Activated T-cell treated with anti-CD3 and anti-CD28 coated beads, Interleukin-2, amount 50 U/mL, for 24 hours (primary cell): ENCODE data around the gene NOP56.
A peak's percentile ranks its signal among the peaks of the same experiment; 100 is the strongest.

Experiments
- DNase-seq: peaks from one replicate; pipeline ENCODE4 v3.0.0-alpha.2; 2020
- H3K27ac Mint-ChIP-seq: 2 replicates; pipeline ENCODE4 v1.8.0; 2020; ENCODE audit warnings: mild to moderate bottlenecking, mixed read lengths
- H3K27me3 Mint-ChIP-seq: 2 replicates; pipeline ENCODE4 v1.8.0; 2020; ENCODE audit warnings: mixed read lengths
- H3K36me3 Mint-ChIP-seq: 2 replicates; pipeline ENCODE4 v1.8.0; 2020; ENCODE audit warnings: low read depth, mixed read lengths
- H3K4me1 Mint-ChIP-seq: 2 replicates; pipeline ENCODE4 v1.8.0; 2020; ENCODE audit warnings: low read depth, mixed read lengths
- H3K4me3 Mint-ChIP-seq: 2 replicates; pipeline ENCODE4 v1.8.0; 2020; ENCODE audit warnings: mild to moderate bottlenecking, moderate library complexity, mixed read lengths
- H3K9me3 Mint-ChIP-seq: 2 replicates; pipeline ENCODE4 v1.8.0; 2020; ENCODE audit warnings: mixed read lengths

Gene NOP56

DNA sequence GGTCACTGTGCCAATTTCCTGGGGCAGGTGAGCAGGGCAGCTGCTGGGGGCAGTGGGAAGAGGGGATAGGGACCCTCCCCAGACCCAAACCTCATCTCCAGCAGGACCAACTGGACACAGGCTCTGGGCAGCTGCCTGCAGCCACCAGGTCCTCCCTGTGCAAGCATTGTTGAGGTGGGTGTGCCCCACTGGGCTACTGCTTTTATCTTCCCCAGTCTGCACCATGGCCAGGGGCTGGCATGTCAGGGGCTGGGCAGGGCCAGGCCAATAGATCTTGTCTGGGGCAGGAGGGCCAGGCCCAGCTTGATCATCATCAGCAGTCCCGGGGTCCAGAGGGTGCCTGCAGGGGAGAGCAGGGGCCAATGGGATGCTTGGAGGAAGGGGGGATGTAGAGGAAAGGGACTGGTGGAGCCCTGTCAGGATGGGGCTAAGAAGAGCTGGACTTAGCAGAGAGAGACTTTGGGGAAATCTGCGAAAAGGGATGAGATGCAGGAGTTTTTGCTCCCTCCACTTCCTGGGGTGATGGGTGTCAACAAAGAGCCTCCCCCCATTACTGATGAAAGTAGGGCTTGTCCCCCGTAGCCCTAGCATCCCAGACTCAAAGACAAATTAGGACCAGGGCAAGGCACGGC, 45.9 kb downstream of the NOP56 start:
- no peaks in the 10 kb centered on the region for H3K36me3 Mint-ChIP-seq
- no peaks in the 10 kb centered on the region for H3K9me3 Mint-ChIP-seq
- peak; percentile 25 for DNase-seq
- peaks cover 31% of the 10 kb centered on the region for H3K27me3 Mint-ChIP-seq
- H3K4me3 Mint-ChIP-seq, result no peak overlapping the region
- H3K4me1 Mint-ChIP-seq, result no peaks in the 10 kb centered on the region
- H3K27ac Mint-ChIP-seq, result no peak overlapping the region

DNA sequence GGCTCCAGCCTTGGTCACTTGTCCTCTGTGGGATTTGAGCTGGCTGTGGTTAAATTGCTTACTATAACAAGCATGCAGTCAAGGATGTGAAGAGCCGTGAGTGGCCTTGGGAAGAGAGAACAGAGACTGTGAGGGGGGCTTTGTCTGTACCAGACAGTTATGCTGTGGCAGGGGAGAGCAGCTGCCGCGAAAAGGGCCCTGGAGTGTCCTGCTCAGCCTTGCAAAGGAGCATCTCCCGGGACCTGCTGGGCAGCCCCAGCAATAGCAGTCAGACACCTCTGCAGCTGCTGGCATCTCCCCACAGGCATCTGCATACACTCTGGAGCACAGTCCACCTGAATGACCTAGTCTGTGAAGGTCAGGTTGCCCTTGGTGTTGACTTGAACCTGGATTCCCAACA, 46.5 kb downstream of the NOP56 start:
- Mint-ChIP-seq H3K36me3 (no peaks in the 10 kb centered on the region), H3K4me3 (no peak overlapping the region), H3K27me3 (peaks cover 30% of the 10 kb centered on the region), H3K27ac (no peak overlapping the region), H3K4me1 (no peaks in the 10 kb centered on the region), H3K9me3 (no peaks in the 10 kb centered on the region)
- peak; percentile 18 for DNase-seq

DNA sequence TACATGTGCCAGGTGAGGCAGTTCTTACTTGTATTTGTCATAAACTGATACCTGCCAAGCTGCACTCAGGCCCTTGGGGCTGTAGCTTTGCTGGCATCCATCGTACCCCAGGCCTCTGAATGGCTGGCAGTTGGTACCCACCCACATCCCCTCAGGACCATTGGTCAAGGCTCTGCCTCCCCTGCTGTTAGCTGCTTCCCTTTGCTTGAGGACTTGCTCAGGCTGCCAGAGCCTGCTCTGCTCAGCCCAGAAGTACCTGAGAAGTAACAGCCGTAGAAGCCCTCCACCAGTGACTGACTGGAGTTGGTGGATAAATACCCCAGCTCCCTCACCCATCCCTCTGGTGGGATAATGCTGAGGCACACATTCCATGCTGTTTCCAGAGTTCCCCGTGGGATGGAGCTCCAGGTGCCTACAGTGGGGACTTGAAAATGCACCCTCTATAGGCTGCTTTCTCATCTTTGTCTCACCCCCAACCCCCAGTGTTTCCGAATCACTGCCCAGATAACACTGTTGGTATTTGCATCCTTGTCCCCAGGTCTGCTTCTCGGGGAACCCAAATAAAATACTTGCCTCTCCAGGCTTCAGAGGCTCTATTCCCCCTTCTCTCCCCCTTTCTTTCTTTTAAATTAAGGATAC, 47.5 kb downstream of the NOP56 start:
- H3K27ac Mint-ChIP-seq, result no peak overlapping the region
- peak; percentile 22 for DNase-seq
- no peaks in the 10 kb centered on the region for H3K36me3 Mint-ChIP-seq
- no peaks in the 10 kb centered on the region for H3K4me1 Mint-ChIP-seq
- no peaks in the 10 kb centered on the region for H3K9me3 Mint-ChIP-seq
- H3K4me3 Mint-ChIP-seq, result no peak overlapping the region
- peaks cover 20% of the 10 kb centered on the region for H3K27me3 Mint-ChIP-seq

DNA sequence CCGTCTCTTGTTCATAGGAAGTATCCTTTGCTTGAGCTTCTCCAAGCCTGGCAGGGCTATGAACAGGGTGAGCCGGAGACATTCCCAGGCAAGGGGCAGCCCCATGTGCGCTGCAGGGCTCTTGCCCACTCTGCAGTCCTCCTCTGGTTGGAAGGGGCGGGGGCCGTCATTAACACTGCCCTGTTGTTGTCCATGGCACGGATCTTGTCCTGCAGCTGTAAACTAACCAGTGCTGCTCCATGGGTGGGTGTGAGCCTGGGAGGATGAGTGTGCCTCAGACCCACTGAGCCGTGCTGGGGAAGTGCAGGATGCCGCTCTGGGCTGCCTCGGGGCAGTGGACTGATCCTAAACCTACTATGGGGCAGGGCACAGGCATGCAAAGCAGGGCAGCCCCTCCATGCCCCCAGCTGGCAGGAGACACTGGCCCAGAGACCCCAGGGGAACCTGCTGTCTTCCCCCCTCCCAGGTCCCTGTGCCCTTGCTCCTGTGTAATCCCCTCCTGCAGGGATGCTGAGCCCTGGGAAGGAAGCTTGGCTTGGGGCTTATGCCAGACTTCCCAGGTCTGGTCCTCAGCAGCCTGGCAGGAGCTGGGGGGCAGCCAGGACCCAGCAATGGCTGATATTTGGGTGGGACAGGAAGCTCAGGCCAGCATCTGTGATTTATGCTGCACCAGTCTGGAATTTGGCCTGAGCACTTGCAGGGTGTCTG, 48.6 kb downstream of the NOP56 start:
- H3K27ac Mint-ChIP-seq, result no peak overlapping the region
- H3K9me3 Mint-ChIP-seq, result no peaks in the 10 kb centered on the region
- DNase-seq, result no peak

DNA sequence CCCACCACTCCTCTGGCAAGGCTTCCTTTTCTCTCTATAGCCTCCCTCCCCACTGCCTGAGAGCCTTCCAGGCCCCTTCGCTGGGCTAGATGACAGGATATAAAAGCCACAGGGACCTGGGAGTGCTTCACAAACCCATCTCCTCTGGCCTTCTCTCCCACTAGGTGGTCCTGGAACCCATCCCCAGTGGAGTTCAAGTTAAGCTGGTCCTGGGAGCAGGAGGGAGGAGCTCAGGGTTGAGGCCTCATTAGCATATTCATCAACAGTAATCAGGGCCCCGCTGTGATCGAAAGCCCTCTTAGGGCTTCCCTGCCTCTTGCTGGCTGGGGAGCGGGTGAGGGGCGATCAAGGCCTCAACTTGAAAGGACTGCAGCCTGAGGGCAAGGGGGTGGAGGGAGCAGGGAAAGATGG, 49.2 kb downstream of the NOP56 start:
- Mint-ChIP-seq H3K4me1 (peaks cover 2% of the 10 kb centered on the region), H3K9me3 (no peaks in the 10 kb centered on the region), H3K36me3 (no peaks in the 10 kb centered on the region), H3K27me3 (peaks cover 8% of the 10 kb centered on the region), H3K27ac (no peak overlapping the region), H3K4me3 (no peak overlapping the region)
- DNase-seq, result no peak

More for the DNA sequence above, 48.6 kb downstream of the NOP56 start:
- Mint-ChIP-seq H3K27me3 (peaks cover 9% of the 10 kb centered on the region), H3K4me3 (no peak overlapping the region), H3K36me3 (no peaks in the 10 kb centered on the region), H3K4me1 (no peaks in the 10 kb centered on the region)

DNA sequence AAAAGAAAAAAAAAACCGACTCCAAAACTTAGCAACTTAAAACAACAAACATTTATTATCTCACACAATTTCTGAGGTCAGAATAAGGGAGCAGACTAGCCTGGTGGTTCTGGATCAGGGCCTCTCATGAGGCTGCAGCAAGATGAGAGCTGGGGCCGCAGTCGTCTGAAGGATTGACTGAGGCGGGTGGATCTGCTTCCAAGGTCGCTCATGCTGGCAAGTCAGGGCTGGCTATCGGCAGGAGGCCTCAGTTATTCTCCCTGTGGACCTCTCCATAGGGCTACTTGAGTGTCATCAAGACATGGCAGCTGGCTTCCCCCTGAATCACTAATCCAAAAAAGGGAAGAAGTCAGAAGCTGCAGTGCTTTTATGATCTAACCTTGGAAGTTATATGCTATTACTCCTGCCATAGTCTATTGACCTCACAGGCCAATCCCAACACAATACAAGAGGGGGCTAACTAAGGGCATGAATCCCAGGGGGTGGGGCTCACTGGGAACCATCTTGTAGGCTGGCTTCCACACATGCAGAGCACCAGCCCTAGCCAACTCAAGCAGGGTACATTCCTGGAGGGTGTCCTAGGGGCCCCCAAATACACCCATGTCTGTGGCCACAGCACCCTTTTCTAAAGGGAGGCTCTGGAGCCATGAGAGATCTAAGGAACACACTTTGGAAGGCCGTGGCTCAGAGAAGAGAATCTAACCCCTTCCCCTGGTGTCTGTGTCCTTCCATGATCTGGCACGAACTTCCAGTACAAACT, 51.5 kb downstream of the NOP56 start:
- Mint-ChIP-seq H3K4me1 (peaks cover 4% of the 10 kb centered on the region), H3K36me3 (no peaks in the 10 kb centered on the region), H3K4me3 (no peak overlapping the region), H3K27me3 (peaks cover 4% of the 10 kb centered on the region), H3K27ac (no peak overlapping the region), H3K9me3 (no peaks in the 10 kb centered on the region)
- DNase-seq, result no peak

DNA sequence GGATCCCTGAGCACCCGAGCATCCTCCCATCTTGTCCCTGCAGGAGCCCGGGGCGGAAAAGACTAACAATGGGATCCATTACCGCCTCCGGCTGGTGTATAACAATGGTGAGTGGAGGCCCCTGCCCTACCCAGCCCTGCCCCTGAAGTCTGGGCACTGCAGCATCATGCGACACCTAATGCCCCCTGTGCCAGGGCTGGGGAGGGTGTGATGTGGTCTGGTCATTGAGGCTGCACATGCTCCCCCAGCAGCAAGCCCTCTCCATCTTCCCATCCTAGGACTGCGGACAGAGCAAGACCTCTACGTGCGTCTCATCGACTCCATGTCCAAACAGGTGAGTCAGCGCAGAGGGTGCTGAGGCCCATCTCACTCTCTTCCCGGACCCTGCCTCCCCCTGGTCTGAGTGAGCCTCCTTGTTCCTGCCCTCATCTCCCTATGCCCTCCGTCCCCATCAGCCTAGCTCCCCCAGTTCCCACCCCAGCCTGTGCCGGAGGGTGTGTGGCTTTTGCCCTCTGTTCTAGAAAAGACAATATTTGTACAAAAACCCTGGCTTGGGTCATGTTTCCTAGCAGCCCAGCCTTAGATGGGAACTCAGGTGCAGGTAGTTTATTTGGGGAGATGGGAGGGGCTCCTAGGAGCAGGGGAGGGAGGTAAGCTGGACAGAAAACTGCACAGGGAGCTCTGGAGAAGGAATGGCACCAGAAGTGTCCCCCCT, 53.7 kb downstream of the NOP56 start:
- H3K27ac Mint-ChIP-seq, result no peak overlapping the region
- H3K9me3 Mint-ChIP-seq, result no peaks in the 10 kb centered on the region
- peaks cover 7% of the 10 kb centered on the region for H3K27me3 Mint-ChIP-seq
- H3K4me3 Mint-ChIP-seq, result no peak overlapping the region
- DNase-seq, result no peak
- H3K36me3 Mint-ChIP-seq, result no peaks in the 10 kb centered on the region
- peaks cover 4% of the 10 kb centered on the region for H3K4me1 Mint-ChIP-seq

DNA sequence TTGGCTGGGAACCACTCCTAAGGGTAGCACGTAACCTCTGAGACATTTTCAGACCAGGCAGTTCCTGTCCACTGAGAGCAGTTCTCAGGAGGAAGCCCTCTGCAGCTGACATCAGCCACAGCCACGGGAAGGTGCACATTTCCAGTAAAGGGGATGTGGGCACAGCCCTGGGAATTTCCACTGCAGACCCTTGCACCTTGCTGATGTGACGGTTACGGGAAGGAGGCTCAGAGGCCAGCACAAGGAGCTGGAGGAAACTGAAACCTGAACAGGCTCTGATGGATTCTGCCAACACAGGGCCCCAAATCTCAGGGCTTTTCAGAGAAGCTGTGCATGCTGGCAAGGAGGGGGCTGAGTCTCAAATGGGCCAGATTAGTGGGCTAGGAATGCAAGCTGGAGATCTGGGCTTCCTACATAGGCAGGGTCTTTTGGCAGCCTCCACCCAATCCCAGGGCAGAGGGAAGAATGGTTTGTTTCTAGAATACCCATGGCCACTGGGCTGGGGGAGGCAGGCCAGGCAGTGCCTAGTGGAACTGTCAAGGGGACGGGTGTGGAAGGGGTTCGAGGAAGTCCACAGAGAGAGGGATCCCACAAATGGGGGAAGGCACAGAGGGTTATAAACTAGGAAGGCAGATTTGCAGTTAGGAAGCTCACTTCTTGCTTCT, 54.4 kb downstream of the NOP56 start:
- Mint-ChIP-seq H3K36me3 (no peaks in the 10 kb centered on the region), H3K27ac (no peak overlapping the region), H3K27me3 (peaks cover 7% of the 10 kb centered on the region), H3K9me3 (no peaks in the 10 kb centered on the region), H3K4me1 (peaks cover 4% of the 10 kb centered on the region), H3K4me3 (no peak overlapping the region)
- DNase-seq, result no peak

DNA sequence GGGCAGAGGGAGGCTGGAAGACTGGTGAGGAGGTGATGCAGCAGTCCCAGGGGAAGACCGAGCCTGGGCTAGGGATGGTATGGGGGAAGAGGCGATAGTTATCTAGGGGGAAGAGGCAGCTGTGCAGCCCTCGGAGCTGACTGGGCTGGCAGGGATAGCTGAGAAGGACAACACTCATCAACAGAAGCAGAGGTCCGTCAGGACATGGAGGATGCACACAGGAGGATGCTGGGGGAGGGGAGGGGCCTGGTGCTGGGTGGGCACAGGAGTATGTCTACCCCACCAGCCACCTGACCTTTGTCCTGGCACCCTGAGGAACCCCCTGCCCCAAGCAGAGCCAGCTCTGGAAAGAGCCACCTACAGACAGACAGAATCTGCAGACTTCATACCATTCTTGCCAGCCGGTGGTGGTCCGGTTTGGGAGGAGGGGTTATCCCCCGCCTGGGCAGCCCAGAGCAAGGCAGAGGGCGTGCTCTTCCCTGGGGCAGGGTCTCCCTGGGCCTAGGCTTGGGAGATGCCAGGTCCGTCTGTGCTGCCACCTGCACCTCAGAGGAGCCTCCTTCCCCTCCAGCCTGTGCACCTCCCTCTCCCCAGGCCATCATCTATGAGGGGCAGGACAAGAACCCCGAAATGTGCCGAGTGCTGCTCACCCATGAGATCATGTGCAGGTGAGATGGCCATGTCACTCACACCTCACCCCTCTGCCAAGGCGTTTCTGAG, 55.1 kb downstream of the NOP56 start:
- H3K27me3 Mint-ChIP-seq, result peaks cover 7% of the 10 kb centered on the region
- no peaks in the 10 kb centered on the region for H3K9me3 Mint-ChIP-seq
- H3K27ac Mint-ChIP-seq, result no peak overlapping the region
- DNase-seq, result no peak
- no peaks in the 10 kb centered on the region for H3K36me3 Mint-ChIP-seq
- H3K4me1 Mint-ChIP-seq, result peaks cover 4% of the 10 kb centered on the region
- no peak overlapping the region for H3K4me3 Mint-ChIP-seq
